HT1080 (cell line): ENCODE measurements around the gene HNRNPM. TPM values are rescaled to one million over a fixed set of nuclear protein-coding genes. Genes with fewer than 3 reads are reported as not detected.

Experiments
- DNase-seq: peaks from one replicate; pipeline ENCODE4 v3.0.0-alpha.2; 2015; ENCODE audit warnings: low read depth
- total RNA-seq: library from RNA; depleted of rRNA; stranded (reverse); fragments of >200 nt; shearing (Covaris generic); gene quantifications from 2 replicates; pipeline ENCODE4 v1.2.3, GENCODE V29; 2014

HNRNPM gene
- total RNA-seq, 1 experiment from 2014 or later, result 146 TPM

DNA sequence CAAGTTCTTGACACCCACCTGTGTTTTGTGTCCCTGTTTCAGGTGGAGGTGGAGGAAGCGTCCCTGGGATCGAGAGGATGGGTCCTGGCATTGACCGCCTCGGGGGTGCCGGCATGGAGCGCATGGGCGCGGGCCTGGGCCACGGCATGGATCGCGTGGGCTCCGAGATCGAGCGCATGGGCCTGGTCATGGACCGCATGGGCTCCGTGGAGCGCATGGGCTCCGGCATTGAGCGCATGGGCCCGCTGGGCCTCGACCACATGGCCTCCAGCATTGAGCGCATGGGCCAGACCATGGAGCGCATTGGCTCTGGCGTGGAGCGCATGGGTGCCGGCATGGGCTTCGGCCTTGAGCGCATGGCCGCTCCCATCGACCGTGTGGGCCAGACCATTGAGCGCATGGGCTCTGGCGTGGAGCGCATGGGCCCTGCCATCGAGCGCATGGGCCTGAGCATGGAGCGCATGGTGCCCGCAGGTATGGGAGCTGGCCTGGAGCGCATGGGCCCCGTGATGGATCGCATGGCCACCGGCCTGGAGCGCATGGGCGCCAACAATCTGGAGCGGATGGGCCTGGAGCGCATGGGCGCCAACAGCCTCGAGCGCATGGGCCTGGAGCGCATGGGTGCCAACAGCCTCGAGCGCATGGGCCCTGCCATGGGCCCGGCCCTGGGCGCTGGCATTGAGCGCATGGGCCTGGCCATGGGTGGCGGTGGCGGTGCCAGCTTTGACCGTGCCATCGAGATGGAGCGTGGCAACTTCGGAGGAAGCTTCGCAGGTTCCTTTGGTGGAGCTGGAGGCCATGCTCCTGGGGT lies 41.0 kb downstream of the HNRNPM start:
- no peak for DNase-seq

- DNase-seq, result no peak
These were observed 41.9 kb downstream of the HNRNPM start for GRCh38 chr19:8486661-8487136.

DNA sequence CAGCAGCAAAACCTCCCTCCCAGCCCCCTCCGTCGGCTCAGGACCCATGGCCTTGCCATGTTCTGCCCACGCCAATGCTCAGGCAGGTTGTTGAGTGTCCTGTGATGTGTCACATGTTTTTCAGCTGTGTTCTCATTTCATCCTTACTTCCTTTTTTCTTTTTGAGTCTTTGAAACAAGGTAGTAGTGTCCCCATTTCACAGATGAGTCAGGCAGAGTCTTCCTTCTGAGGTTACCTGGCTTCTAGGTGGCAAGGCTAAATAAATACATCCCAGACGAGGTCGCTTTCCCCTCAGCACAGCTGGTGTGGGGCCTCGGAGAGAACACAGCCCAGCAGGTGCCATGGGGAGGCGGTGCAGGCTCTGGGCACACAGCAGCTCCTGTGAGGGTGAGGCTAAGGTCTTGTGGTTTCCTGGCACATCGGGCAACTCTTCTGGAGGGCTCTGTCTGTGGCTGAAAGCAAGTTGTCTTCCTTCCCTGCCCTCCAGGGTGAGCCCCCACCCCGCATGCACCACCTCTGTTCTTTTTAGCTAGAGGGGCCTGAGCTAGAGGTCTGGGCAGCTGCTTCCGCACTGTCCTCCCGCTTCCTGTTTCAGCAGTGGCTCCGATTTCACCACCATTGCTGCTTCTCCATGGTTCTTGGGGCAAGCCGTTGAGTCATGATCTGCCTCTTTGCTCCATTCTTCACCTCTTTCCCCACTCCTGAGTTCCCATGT lies 42.5 kb downstream of the HNRNPM start:
- DNase-seq, result no peak

GRCh38 chr19:8488365-8488764 lies 43.6 kb downstream of the HNRNPM start:
- DNase-seq, result no peak

DNA sequence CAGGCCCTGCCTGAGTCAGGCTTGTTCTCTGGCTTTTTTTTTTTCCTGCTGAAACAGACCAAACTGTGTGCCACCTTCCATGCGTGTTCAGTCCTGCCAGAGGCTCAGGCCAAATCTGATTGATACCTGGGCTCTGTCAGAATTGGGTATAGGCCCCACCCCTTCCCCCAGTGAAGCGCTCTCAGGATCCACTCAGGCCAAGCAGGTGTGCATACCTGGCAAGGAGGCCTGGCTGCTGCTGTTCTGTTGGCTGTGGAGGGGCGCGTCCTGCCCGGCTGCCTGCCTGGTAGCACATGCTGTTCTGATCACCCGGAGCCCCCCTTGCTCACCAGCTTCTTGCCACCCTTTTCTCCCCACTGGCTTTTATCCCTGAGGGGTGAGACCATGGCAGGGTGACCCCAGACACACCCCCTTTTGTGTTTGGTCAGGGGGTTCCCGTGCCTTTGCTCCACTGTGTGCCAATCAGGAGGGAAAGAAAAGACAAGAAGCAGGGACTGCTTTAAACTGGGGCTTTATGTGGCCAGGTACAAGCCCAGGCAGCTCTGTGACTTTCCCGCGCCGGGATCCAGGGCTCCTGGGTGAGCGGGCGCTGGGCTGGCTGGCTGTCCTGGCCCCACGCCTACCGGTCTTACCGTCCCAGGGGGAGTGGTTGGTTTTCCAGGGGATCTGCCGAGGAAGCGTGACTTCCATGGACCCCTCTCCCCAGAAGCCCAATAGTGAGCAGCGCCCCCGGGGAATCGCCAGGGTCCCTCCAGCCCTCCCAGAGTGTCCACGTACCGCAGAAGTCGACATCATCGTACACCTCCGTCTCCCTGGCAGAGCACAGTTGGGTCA lies 45.0 kb downstream of the HNRNPM start:
- DNase-seq, result no peak

DNA sequence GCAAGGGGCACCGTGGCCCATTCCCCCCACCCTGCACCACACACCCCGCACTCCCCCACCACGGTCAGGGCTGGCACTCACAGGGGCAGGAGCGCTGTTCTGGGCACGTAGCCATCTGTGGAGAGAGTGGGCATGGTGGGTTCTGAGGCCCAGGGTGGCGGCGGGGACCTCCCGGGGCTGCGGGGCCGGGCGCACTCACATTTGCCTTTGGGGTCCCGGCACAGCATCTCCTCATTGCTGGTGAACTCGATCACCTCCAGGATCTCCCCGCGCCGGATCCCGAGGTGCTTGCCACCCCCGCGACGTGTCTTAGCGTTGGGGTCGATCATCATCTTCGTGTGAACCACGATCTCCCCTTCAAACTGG lies 45.6 kb downstream of the HNRNPM start:
- no peak for DNase-seq

DNA sequence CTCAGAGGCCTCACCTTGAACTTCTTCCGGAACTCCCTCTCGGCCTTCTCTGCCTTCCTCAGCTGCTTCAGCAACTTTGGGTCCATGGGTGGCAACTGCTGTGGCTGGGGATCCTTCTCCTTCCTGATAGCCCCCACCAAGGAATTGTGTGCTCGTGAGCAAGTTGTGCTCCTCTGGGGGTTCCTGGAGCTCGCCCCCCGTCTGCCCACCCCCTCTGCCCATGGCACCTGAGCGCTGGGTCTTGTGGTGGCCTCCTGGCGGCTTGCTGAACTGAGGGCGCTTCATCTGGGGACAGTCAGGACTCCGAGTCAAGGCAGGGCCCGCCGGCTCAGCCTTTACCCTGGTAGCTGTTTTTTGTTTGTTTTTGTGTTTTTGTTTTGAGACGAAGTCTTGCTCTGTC lies 46.1 kb downstream of the HNRNPM start:
- DNase-seq, result no peak

DNA sequence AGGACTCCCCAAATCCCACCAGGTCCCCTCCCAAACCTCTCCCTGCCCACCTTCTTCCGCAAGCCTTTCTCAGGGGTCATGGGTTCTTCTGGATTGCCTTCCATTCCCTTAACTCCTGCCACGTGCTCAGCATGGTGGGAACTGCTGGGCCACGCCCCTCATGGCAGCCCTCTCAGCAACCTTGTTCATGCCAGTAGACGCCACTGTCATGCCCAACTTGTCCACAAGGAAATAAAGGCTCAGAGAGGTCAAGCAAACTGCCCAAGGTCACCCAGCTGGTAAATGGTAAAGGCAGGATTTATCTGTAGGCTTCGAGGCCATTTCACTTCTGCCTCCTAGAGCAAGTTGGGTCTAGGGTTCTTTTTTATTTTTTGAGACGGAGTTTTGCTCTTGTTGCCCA lies 46.8 kb downstream of the HNRNPM start:
- no peak for DNase-seq

GRCh38 chr19:8494158-8494557 lies 49.4 kb downstream of the HNRNPM start:
- DNase-seq, result no peak

DNA sequence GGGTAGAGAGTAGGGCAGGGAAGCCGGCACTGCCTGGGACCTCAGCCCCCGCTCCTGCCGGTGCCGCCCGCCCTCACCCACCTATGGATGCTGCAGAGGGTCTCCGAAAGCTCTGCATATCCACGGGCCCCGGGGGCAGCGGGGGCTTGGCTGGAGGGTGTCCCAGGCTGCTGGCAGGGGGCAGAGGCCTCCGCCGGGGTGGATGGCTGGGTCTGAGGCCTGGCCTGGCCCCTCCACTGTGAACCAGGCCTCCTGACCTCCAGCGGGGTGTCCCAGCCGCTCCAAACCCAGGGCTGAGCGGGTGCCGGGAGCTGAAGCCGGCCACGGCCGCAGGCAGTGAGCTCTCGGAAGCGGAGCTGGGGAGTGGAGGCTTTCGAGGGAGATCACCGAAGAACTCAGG lies 53.5 kb downstream of the HNRNPM start:
- no peak for DNase-seq

GRCh38 chr19:8499048-8499833 lies 54.5 kb downstream of the HNRNPM start:
- no peak for DNase-seq

DNA sequence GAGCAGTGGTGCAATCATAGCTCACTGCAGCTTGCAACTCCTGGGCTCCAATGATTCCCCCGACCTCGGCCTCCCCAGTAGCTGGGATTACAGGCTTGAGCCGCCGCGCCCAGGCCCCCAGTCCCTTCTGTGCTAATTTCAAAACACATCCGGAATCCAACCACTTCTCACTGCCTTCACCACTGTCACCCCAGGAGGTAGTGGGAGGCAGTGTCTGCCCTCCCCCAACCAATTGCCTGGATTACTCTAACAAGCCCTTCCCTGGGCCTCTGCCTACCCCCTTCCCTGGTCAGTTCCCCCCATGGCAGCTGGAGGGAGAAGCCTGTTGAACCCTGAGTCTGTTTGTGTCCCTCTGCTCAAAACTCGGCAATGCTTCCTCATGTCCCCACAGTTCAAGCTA lies 55.4 kb downstream of the HNRNPM start:
- no peak for DNase-seq

- no peak for DNase-seq
These were observed 56.7 kb downstream of the HNRNPM start for GRCh38 chr19:8501516-8501915.

- DNase-seq, result no peak
These were observed 57.2 kb downstream of the HNRNPM start for GRCh38 chr19:8501981-8502380.

GRCh38 chr19:8503510-8503909 lies 58.7 kb downstream of the HNRNPM start:
- DNase-seq, result no peak

GRCh38 chr19:8504171-8504570 lies 59.4 kb downstream of the HNRNPM start:
- DNase-seq, result no peak

- DNase-seq, result no peak
These were observed 60.1 kb downstream of the HNRNPM start for GRCh38 chr19:8504919-8505318.

GRCh38 chr19:8505680-8506401 lies 61.1 kb downstream of the HNRNPM start:
- DNase-seq, result peak; percentile 24

DNA sequence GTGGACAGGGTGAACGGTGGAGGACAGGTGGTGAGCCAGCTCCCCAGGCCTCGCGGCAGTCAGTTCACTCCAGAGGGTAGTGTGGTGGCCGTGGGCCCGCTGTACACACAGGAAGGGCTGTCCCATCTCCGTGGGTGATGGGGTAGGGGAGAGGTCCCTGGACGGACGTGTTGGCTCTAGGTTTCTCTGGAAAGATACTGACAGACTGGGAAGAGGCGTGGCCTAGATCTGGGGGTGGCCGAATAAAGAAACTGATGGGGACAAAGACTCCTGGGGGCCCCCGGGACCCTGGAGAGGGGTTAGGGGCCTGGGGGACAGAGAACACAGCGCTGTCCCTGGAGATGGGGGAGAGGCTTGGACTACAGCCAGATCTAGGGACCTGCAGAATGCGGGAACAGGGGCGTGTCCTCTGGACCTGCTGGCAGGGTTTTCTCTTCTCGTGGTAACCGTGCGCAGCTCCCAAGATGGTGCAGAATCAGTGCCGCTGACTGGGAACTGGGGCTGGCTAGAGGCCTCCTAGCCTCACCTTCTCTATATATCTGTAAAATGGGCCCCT lies 61.7 kb downstream of the HNRNPM start:
- no peak for DNase-seq

DNA sequence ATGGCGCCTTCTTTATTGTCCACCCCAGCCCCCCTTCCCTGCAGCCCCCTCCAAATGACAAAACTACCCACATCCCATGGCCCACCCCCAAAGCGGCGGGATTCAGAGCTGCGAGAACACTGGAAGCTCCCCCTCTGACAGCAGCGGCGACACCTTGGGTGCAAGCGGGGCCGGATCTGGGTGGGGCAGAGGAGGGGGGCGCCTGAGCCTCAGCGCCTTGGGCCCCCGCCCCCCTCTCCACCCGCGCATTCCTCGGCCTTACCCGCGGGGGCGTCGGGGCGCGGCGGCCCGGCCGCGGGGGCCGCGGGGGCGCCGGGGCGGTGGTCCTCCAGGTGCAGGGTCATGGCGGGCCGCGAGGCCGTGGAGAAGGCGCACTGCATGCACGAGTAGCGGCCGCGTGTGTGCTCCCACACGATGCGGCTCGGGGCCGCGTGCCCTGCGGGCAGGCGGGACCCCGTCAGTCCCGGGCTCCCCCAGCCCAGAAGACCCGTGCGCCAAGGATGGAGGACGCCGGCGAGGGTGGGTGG lies 65.9 kb downstream of the HNRNPM start:
- no peak for DNase-seq
